Fibroblast of lung (primary cell): Measurements from ENCODE around the gene PBX1.

Experiments used
- EZH2 ChIP-seq: IDR thresholded peaks from 2 replicates; pipeline ENCODE4 v1.5.1; 2012; ENCODE audit warnings: low read length, control low read depth, mild to moderate bottlenecking; ENCODE audit errors: missing control alignments
- TF ChIP-seq, protein P1 (sequence below), 2 donors: IDR thresholded peaks in 1 of 2; conservative IDR thresholded peaks in 1 of 2; 1 replicate in 1 of 2; 2 replicates in 1 of 2; pipeline ENCODE4 v1.5.1; 2011 to 2012; ENCODE audit warnings: low read length in 2 of 2, control low read depth in 1 of 2, inconsistent platforms in 1 of 2, low read depth in 1 of 2, mild to moderate bottlenecking in 1 of 2

DNA sequence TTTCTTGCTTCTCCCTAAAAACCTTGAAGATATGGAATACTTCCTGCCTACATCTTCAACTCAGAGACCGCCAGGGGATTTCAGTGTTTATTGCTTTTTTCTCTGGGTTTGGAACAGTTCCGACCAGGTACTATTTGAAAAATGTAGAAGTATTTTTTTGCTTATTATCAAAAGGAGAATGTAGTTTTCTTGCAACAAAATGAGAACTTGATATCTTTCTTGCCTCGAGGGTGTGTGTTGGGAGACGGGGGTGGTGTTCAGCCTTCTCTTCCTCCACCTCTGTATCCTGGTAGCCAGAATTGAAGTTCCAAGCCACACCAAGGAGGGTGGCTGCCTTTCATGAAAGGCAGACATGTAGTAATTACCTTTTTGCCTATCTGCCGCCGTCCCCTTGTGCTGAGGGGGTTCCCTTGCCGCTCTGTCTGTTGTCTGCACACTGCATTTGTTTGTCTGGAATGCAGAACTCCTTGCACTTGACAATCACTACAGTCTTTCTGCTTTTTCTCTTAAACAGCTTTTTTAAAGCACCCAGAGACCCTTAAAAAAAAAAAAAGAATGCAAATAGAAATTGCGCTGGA lies 212.1 kb downstream of the PBX1 start:
- TF ChIP-seq, protein P1, sequence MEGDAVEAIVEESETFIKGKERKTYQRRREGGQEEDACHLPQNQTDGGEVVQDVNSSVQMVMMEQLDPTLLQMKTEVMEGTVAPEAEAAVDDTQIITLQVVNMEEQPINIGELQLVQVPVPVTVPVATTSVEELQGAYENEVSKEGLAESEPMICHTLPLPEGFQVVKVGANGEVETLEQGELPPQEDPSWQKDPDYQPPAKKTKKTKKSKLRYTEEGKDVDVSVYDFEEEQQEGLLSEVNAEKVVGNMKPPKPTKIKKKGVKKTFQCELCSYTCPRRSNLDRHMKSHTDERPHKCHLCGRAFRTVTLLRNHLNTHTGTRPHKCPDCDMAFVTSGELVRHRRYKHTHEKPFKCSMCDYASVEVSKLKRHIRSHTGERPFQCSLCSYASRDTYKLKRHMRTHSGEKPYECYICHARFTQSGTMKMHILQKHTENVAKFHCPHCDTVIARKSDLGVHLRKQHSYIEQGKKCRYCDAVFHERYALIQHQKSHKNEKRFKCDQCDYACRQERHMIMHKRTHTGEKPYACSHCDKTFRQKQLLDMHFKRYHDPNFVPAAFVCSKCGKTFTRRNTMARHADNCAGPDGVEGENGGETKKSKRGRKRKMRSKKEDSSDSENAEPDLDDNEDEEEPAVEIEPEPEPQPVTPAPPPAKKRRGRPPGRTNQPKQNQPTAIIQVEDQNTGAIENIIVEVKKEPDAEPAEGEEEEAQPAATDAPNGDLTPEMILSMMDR (conservative IDR thresholded peaks at IDR 0.05 in 1 of 2, IDR thresholded peaks at IDR 0.05 in 1 of 2; ENCODE audit: low read depth in 1 of 2, low read length in 2 of 2), result no peak
- no peak for TF ChIP-seq EZH2
